Muscle of leg (tissue), 11 donors: ENCODE data around the gene TPD52L2. TPM values are rescaled to one million over a fixed set of nuclear protein-coding genes. Genes with fewer than 3 reads are reported as not detected.

ENCODE experiments used
- DNase-seq: peaks from one replicate; pipeline ENCODE4 v3.0.0; 2013
- H3K27ac ChIP-seq: one replicate; pipeline ENCODE4 v1.5.1; 2013; ENCODE audit warnings: mild to moderate bottlenecking, low read length, control low read depth
- H3K27me3 ChIP-seq: one replicate; pipeline ENCODE4 v1.6.1; 2013; ENCODE audit warnings: low read length; ENCODE audit not compliant: control insufficient read depth, insufficient read depth
- H3K36me3 ChIP-seq: one replicate; pipeline ENCODE4 v1.6.1; 2013; ENCODE audit warnings: low read length; ENCODE audit not compliant: control insufficient read depth, insufficient read depth
- H3K4me1 ChIP-seq: one replicate; pipeline ENCODE4 v1.6.1; 2013; ENCODE audit warnings: low read length; ENCODE audit not compliant: control insufficient read depth, insufficient read depth
- H3K4me3 ChIP-seq: one replicate; pipeline ENCODE4 v1.5.1; 2013; ENCODE audit warnings: low read length, control low read depth
- H3K9me3 ChIP-seq: replicated peaks from 2 replicates; pipeline ENCODE4 v1.6.1; 2013; ENCODE audit warnings: low read depth, low read length; ENCODE audit not compliant: control insufficient read depth
- WGBS: methylation state at CpG from one replicate; pipeline ENCODE4 v1.1.5; 2013; ENCODE audit warnings: missing lambda C conversion rate; ENCODE audit not compliant: insufficient coverage; 5-methylcytosine and 5-hydroxymethylcytosine counted together
- polyA plus RNA-seq, 8 donors: library from polyadenylated mRNA; unstranded; fragments of 120-200 nt; gene quantifications; one replicate each; pipeline versions ENCODE4 v1.2.1 to v1.2.3, GENCODE V29; 2013; ENCODE audit warnings: inconsistent platforms in 1 of 8, low replicate concordance in 1 of 8; ENCODE audit not compliant: insufficient read length in 8 of 8, insufficient read depth in 1 of 8
- total RNA-seq: library from RNA; stranded (reverse); fragments of 120-200 nt; gene quantifications from one replicate; pipeline ENCODE4 v1.2.4, GENCODE V29; 2013

The TPD52L2 gene
- total and polyA plus RNA-seq, 9 donors: 48.9 to 86.7 (median 79.3) TPM

DNA sequence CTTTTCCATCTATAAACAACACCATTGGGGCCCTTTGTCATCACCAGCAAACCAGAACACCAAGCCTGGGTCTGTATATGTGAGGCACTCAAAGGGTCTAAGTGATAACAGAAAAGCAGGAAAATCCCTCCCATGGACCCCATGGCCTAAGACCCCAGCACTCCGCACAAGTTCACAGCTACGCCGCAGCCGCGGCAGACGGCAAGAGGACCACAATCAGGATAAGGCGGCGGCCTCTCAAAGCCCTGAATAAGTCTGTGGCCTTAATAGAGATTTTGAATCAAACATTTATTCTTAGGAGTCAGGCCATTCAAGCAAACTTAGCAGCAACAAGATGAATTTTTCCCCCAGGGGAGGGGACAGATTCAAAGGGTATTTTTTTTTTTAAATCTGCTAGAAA lies 36.9 kb upstream of the TPD52L2 start:
- H3K36me3 ChIP-seq: peaks cover 10% of the 10 kb centered on the region
- H3K4me3 ChIP-seq: no peak overlapping the region
- H3K4me1 ChIP-seq: peaks cover 31% of the 10 kb centered on the region
- H3K27ac ChIP-seq: no peak overlapping the region
- H3K9me3 ChIP-seq: no peaks in the 10 kb centered on the region
- peaks cover 9% of the 10 kb centered on the region for H3K27me3 ChIP-seq
- WGBS: no CpG with 5 or more reads among the region's 8 CpGs
- DNase-seq: no peak

DNA sequence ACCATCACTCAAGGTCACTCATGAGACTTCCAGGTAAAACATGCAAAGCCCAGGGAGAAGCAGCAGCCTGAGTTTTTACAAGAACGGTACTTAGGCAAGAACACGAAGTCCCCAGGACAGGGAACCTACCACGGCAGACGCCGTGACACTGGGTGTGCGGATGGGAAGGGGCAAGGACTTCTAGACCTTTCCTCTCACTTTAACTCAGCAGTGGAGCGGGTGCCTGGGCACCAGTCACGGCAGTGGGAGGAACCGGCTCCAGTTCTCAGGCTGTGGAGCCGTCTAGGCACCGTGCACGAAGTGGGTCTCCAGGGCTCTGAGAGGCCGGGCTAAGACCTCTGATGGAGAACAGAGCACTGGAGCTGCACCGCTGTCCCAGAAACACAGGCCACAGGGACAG lies 36.5 kb upstream of the TPD52L2 start:
- peaks cover 9% of the 10 kb centered on the region for H3K27me3 ChIP-seq
- no peak overlapping the region for H3K27ac ChIP-seq
- H3K4me3 ChIP-seq: no peak overlapping the region
- peaks cover 9% of the 10 kb centered on the region for H3K36me3 ChIP-seq
- WGBS: 60% methylated on average over 11 of the region's 14 CpGs
- peaks cover 34% of the 10 kb centered on the region for H3K4me1 ChIP-seq
- H3K9me3 ChIP-seq: no peaks in the 10 kb centered on the region
- no peak for DNase-seq

DNA sequence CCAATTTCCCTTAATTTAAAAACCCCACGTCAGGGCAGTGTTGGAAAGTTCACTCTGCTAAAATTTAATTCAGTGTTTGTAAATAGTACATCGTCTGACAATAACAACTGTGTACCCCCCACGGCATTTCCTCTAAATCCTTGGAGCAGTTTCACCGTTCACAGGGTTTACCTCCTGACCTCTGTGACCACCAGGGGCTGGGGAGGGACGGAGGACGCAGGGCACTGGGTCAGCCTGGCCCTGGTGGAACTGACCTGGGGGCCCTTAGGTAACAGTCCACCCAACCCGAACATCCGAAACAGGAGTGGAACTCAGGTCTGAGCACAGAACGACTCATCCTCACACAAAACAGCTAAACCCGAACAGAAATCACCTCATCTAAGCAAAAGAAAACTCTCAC lies 36.1 kb upstream of the TPD52L2 start:
- Histone ChIP-seq H3K9me3 (no peaks in the 10 kb centered on the region), H3K27me3 (peaks cover 9% of the 10 kb centered on the region), H3K27ac (no peak overlapping the region), H3K36me3 (peaks cover 5% of the 10 kb centered on the region), H3K4me3 (peak overlapping the region; percentile 62), H3K4me1 (peaks cover 38% of the 10 kb centered on the region)
- no peak for DNase-seq
- 44% methylated on average over 3 of the region's 10 CpGs for WGBS

DNA sequence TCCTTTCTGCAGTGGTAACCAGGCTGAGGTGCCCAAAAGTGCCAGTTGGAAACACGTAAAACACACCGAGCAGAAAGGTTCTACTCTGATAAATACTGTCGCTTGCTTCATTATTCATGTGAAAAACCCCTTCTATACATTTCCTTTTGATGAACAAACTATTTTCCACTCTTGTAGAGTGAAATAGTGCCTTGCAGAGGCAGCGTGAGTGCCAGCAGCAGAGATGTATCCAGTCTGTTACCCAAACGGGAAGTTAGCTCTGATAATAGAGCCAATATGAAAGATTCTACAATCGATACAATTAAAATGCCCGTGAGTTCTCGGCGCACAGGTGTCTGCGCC lies 35.5 kb upstream of the TPD52L2 start:
- 26% methylated on average over 8 of the region's 10 CpGs for WGBS
- Histone ChIP-seq H3K27ac (peak overlapping the region; percentile 37), H3K36me3 (peaks cover 3% of the 10 kb centered on the region), H3K4me3 (peak overlapping the region; percentile 62), H3K9me3 (no peaks in the 10 kb centered on the region), H3K4me1 (peaks cover 44% of the 10 kb centered on the region), H3K27me3 (peaks cover 9% of the 10 kb centered on the region)
- DNase-seq: no peak

DNA sequence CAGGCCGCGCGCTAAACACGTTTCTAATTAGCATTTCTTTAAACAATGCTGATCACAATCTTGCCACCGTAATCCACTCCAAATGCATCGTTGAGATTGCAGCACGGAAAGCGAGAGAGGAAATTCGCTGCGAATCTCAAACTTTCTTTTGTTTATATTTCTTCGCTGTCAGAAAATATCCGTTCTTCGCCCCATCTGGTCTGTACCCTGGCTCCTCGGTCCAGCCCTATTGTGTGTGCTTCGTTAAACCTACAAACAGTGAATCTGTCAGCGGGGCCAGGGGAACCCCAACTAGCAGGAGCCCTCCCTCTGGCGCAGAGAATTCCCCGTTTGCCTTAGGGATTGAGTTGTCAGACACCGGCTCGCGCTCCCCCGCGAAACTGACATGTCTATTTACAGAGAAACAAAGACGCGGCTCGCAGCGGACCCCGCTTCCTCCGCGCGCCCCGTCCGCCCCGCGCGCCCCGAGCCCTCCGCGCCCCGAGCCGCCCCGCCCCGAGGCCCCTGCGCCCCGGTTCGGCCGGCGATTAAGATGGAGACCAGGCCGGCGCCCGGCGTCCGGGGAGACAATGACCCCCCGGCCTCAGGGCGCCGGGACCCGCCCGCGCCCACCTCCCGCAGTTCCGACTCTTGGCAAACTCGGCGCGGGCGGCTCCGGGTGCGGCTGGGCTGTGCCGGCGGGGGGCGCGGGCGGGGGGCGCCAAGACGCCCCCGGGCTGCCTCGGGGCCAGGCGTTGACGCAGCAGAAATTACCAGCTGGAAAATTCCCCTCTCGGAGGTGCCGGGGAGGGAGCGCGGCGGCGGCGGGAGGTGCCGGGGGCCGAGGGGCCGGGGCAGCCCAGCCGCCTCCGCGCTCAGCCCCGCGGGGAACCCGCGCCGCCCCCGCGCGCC lies 34.9 kb upstream of the TPD52L2 start:
- DNase-seq: no peak
- Histone ChIP-seq H3K36me3 (peaks cover 3% of the 10 kb centered on the region), H3K4me1 (peaks cover 50% of the 10 kb centered on the region), H3K27ac (peak overlapping the region; percentile 37), H3K9me3 (no peaks in the 10 kb centered on the region), H3K4me3 (peak overlapping the region; percentile 62), H3K27me3 (peaks cover 9% of the 10 kb centered on the region)
- WGBS: under 1% methylated on average over 99 of the region's 99 CpGs

DNA sequence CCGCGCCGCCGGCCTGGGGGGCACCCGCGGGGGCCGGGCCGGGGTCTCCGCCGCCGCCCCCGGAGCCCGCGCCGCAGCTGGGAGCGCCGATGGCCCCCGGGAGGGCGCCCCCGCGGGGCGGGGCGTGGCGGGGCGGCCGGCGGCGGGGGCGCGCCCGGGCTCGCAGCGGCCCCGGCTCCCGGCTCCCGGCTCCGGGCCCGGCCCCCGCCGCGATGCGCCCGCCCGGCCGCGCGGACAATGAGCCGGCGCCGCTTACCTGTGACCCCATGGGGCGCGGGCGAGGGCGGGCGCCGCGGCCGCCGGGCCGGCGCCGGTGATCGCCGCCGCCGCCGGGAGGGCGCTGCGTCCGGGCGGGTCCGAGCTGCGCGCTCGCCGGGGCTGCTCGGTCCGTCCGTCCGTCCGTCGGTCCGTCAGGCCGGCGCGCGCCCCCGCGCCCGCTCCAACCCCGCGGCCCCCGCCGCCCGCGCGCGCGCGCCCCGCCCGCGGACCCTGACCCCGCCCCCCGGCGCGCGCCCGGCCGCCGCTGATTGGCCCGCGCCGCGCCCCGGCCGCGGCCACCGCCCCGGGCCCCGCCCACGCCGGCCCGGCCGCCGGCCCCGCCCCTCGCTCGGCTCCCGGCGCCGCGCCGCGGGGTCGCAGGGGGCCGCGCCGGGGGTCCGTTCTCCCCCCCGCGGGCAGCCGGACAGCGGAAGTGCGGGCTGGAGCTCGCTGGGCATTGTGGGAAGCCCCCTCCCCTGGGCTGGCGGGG lies 34.1 kb upstream of the TPD52L2 start, which contains the start of gene ZBTB46:
ZBTB46 (minus strand) TSS at position 424 of the 748 bp plus-strand sequence. CDS start 40,507 bp downstream, outside the sequence.
- Histone ChIP-seq H3K9me3 (no peaks in the 10 kb centered on the region), H3K4me1 (peaks cover 56% of the 10 kb centered on the region), H3K27ac (peak within 1 kb of the TSS; percentile 70), H3K36me3 (peaks cover 2% of the 10 kb centered on the region), H3K4me3 (peak within 1 kb of the TSS; percentile 62), H3K27me3 (peaks cover 9% of the 10 kb centered on the region)
- WGBS: under 1% methylated on average over 146 of the region's 147 CpGs
- DNase-seq: peak; percentile 82

DNA sequence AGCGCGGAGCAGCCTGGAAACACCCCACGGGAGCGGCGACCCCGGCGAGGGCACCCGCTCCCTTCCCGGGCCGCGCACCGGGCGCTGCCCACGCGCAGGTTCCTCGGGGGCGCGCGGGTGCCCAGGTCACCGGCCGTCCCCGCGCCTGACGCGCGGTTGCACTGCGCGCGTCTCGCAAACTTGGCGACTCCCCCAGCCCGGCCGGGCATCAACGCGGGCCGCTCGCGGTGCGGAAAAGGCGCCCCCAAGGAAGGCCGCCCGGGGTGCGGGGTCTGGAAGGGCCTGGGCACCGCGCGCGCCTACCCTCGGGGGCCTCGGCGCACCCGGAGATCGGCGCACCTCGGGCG lies 33.5 kb upstream of the TPD52L2 start:
- no peaks in the 10 kb centered on the region for H3K9me3 ChIP-seq
- peak overlapping the region; percentile 43 for H3K4me3 ChIP-seq
- H3K27me3 ChIP-seq: peaks cover 9% of the 10 kb centered on the region
- WGBS: under 1% methylated on average over 55 of the region's 55 CpGs
- peaks cover 59% of the 10 kb centered on the region for H3K4me1 ChIP-seq
- H3K27ac ChIP-seq: no peak overlapping the region
- H3K36me3 ChIP-seq: no peaks in the 10 kb centered on the region
- peak; percentile 44 for DNase-seq

DNA sequence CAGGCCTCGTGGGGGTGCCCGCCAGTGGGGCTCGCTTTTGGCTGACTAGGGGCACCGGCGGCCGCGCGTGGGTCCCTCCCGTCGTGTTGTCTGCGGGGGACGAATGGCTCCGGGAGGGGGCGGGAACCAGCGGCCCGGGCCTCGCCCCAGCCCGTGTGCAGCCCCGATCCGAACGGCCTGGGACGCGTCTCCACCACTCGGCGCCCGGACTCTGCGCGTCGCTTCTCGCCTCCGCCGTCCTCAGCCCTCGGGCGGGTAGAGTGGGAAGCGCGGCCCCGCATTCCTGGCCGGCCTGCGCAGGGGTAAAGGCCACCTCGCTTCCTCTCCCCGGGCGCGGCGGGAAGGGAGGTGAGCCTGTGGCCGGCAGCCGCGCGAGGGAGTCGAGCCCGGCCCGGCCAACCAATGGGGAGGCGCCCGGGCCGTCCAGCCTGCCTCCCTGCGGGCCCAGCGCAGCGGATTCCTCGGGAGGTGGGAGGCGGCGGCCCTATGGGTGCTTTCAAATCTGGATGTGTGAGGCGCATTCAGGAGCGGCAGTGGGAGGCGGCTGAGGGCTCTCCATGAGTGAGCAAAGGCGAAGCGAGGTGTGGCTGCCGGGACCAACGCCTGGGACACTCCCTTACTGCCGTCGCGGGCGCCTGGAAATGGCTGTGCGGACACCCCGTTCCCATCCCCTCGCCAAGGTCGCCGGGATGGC lies 32.9 kb upstream of the TPD52L2 start:
- Histone ChIP-seq H3K27me3 (peaks cover 9% of the 10 kb centered on the region), H3K9me3 (no peaks in the 10 kb centered on the region), H3K27ac (peak overlapping the region; percentile 70), H3K36me3 (no peaks in the 10 kb centered on the region), H3K4me3 (peak overlapping the region; percentile 43), H3K4me1 (peaks cover 64% of the 10 kb centered on the region)
- DNase-seq: peak; percentile 48
- 11% methylated on average over 71 of the region's 76 CpGs for WGBS

DNA sequence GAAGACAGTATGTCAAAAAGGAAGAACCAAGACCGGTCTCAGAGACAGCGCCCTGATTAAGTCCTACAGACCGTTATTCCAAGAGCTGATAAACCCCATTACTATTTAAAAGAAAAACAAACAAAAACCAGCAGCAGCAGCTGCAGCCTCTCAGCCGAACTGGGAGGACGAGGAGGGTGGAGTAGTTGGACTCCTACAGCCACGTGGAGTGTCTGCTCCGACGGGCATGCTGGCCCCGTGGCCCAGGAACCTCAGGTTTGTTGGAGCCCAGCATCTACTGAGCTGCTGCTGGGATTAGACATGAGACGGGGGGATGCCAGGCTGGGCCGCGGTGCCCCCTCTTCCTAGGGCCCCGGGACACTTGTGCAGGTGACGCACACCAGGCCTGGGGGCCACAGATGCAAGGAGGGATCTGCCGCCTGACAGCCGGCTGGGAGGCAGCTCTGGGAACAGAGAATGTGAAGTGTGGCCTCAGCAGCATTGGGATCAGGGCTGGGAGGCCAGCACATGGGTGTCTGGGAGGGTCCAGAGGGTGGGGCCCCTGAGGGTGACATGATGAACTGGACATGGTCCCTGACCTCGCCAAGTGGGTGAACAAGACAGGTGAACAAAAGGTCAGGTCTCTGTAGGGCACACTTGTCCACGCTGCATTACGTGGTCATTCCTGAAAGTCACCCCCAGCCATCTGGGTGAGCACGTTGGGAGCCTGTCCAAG lies 31.1 kb upstream of the TPD52L2 start:
- H3K27ac ChIP-seq: peak overlapping the region; percentile 98

More for the DNA sequence above, 31.1 kb upstream of the TPD52L2 start:
- 66% methylated on average over 15 of the region's 20 CpGs for WGBS
- Histone ChIP-seq H3K9me3 (no peaks in the 10 kb centered on the region), H3K27me3 (peaks cover 7% of the 10 kb centered on the region), H3K4me1 (peaks cover 72% of the 10 kb centered on the region), H3K4me3 (no peak overlapping the region), H3K36me3 (no peaks in the 10 kb centered on the region)
- no peak for DNase-seq
